ENCODE measurements around the gene NECAB2.

DNA sequence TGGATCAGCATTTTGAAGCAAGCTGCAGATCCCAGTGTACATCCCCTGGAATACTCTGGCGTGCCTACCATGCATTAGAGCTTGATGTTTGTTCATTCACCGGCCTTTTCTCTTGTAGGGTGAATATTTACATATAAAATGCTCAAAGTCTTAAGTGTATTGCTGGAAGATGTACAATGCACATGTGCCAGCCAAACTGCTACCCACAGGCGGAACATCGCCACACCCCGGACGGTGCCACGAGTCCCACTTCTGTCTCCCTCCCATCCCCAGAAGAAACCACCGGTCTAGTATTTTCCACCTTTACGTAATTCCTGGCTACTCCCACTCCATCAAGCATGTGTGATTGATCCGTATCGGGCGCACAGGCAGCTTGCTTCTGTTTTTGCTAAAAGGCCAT lies 70.4 kb downstream of the NECAB2 start:
- TF ChIP-seq POLR2A (IDR thresholded peaks at IDR 0.05), result no peak
- TF ChIP-seq, protein P1, sequence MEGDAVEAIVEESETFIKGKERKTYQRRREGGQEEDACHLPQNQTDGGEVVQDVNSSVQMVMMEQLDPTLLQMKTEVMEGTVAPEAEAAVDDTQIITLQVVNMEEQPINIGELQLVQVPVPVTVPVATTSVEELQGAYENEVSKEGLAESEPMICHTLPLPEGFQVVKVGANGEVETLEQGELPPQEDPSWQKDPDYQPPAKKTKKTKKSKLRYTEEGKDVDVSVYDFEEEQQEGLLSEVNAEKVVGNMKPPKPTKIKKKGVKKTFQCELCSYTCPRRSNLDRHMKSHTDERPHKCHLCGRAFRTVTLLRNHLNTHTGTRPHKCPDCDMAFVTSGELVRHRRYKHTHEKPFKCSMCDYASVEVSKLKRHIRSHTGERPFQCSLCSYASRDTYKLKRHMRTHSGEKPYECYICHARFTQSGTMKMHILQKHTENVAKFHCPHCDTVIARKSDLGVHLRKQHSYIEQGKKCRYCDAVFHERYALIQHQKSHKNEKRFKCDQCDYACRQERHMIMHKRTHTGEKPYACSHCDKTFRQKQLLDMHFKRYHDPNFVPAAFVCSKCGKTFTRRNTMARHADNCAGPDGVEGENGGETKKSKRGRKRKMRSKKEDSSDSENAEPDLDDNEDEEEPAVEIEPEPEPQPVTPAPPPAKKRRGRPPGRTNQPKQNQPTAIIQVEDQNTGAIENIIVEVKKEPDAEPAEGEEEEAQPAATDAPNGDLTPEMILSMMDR (IDR thresholded peaks at IDR 0.05), result no peak
- TF ChIP-seq POLR2AphosphoS5 (IDR thresholded peaks at IDR 0.05), result no peak
- no peak for TF ChIP-seq EP300 (IDR thresholded peaks at IDR 0.05)

Data from stomach (tissue), 4 donors.